Endothelial cell of umbilical vein (primary cell): ENCODE measurements around the gene SIRPA. TPM values are rescaled to one million over a fixed set of nuclear protein-coding genes. Genes with fewer than 3 reads are reported as not detected.
A peak's percentile ranks its signal among the peaks of the same experiment; 100 is the strongest.
"Not testable (repeated sequence)": the region's sequence is repeated elsewhere in the genome, so short reads cannot be mapped to it uniquely, and the experiment has no call there.

Experiments
- BruUV-seq: library from RNA; stranded (reverse); fragments of 400-500 nt; replicated peaks from 2 replicates; lab custom pipeline; 2021; lab: Mats Ljungman, UMichigan
- CTCF ChIA-PET: fragments of 300-600, 350-600 bp; sonication (Branson Sonifier 250); formaldehyde crosslinking; loops from one replicate; lab custom pipeline; 2021; ENCODE audit warnings: antibody characterized with exemption, inconsistent platforms; lab: Charles Lee
- POLR2A ChIA-PET: fragments of 300-600, 350-600 bp; sonication (Branson Sonifier 250); formaldehyde crosslinking; loops from one replicate; lab custom pipeline; 2021; ENCODE audit warnings: antibody characterized with exemption, inconsistent platforms; lab: Charles Lee
- DNase-seq: peaks from one replicate; pipeline ENCODE4 v3.0.0-alpha.2; 2011; ENCODE audit warnings: low read depth, low spot score
- FAIRE-seq: peaks from 2 replicates; lab custom pipeline; 2011; peaks lifted over from hg19 to GRCh38; lab: Jason Lieb, UNC
- H2AFZ ChIP-seq: 2 replicates; pipeline ENCODE4 v1.6.0; 2012; ENCODE audit warnings: low read depth, low read length, control low read depth, inconsistent platforms
- H3K27ac ChIP-seq: 2 replicates; pipeline ENCODE4 v1.5.1; 2011; ENCODE audit warnings: low read depth, mild to moderate bottlenecking, control low read depth, low read length, moderate library complexity; ENCODE audit not compliant: insufficient read depth
- H3K27me3 ChIP-seq, 2 experiments: 2 replicates each; pipeline versions ENCODE4 v1.6.0 to v1.6.1; 2011; ENCODE audit warnings: low read length in 2 of 2, mixed read lengths in 1 of 2; ENCODE audit not compliant: control insufficient read depth in 2 of 2, insufficient read depth in 2 of 2
- H3K36me3 ChIP-seq, 2 experiments: 2 replicates in 1 of 2; 3 replicates in 1 of 2; pipeline ENCODE4 v1.5.1; 2011; ENCODE audit warnings: low read length in 2 of 2, mild to moderate bottlenecking in 1 of 2, moderate library complexity in 1 of 2; ENCODE audit not compliant: control insufficient read depth in 2 of 2, insufficient read depth in 2 of 2; ENCODE audit errors: extremely low read depth in 1 of 2
- H3K4me1 ChIP-seq: 3 replicates; pipeline ENCODE4 v1.5.1; 2011; ENCODE audit warnings: mild to moderate bottlenecking, low read length; ENCODE audit not compliant: control insufficient read depth, insufficient read depth; ENCODE audit errors: extremely low read depth
- H3K4me2 ChIP-seq: 2 replicates; pipeline ENCODE4 v1.6.1; 2011; ENCODE audit warnings: low read length, control low read depth, mixed read lengths; ENCODE audit not compliant: insufficient read depth
- H3K4me3 ChIP-seq, 3 experiments: fragments of 200-600 bp in 1 of 3; sonication (generic), shearing (Covaris generic) in 1 of 3; replicated peaks in 1 of 3; 2 replicates each; pipeline ENCODE4 v1.5.1; 2011 to 2016; ENCODE audit warnings: control low read depth in 3 of 3, low read length in 3 of 3, mild to moderate bottlenecking in 2 of 3, inconsistent platforms in 1 of 3, low read depth in 1 of 3, moderate library complexity in 1 of 3; ENCODE audit not compliant: insufficient read depth in 1 of 3
- H3K79me2 ChIP-seq: 2 replicates; pipeline ENCODE4 v1.6.0; 2012; ENCODE audit warnings: low read length, inconsistent platforms; ENCODE audit not compliant: control insufficient read depth, insufficient read depth
- H3K9ac ChIP-seq: replicated peaks from 2 replicates; pipeline ENCODE3; 2011; ENCODE audit warnings: low read length, control low read depth; ENCODE audit not compliant: insufficient read depth; ENCODE audit errors: extremely low read depth
- H3K9me1 ChIP-seq: replicated peaks from 3 replicates; pipeline ENCODE4 v1.6.0; 2011; ENCODE audit warnings: mild to moderate bottlenecking, low read length; ENCODE audit not compliant: control insufficient read depth, insufficient read depth; ENCODE audit errors: extremely low read depth
- H3K9me3 ChIP-seq: replicated peaks from 2 replicates; pipeline ENCODE4 v1.5.1; 2012; ENCODE audit warnings: low read length, inconsistent platforms; ENCODE audit not compliant: control insufficient read depth, insufficient read depth
- H4K20me1 ChIP-seq: replicated peaks from 2 replicates; pipeline ENCODE3; 2011; ENCODE audit warnings: mild to moderate bottlenecking, low read length; ENCODE audit not compliant: control insufficient read depth, insufficient read depth; ENCODE audit errors: extremely low read depth
- EZH2 ChIP-seq: IDR thresholded peaks from 2 replicates; pipeline ENCODE4 v1.6.1; 2012; ENCODE audit warnings: borderline replicate concordance, low read depth, mild to moderate bottlenecking, moderate library complexity, low read length, inconsistent platforms; ENCODE audit not compliant: severe bottlenecking
- FOS ChIP-seq: IDR thresholded peaks from 2 replicates; pipeline ENCODE4 v1.6.1; 2011; ENCODE audit warnings: mild to moderate bottlenecking, low read length, moderate library complexity, borderline replicate concordance; ENCODE audit not compliant: insufficient read depth
- GATA2 ChIP-seq: IDR thresholded peaks from 2 replicates; pipeline ENCODE4 v1.7.0; 2011; ENCODE audit warnings: low read depth, mild to moderate bottlenecking, moderate library complexity, mixed read lengths, low read length; ENCODE audit not compliant: insufficient read length, insufficient read depth
- JUN ChIP-seq: IDR thresholded peaks from 2 replicates; pipeline ENCODE4 v1.6.1; 2011; ENCODE audit warnings: borderline replicate concordance, low read depth; ENCODE audit not compliant: insufficient read length, insufficient read depth
- MYC ChIP-seq: IDR thresholded peaks from one replicate; pipeline ENCODE4 v1.6.1; 2011; ENCODE audit warnings: mild to moderate bottlenecking, low read depth, low read length
- POLR2A ChIP-seq: IDR thresholded peaks from 2 replicates; pipeline ENCODE4 v1.6.1; 2012; ENCODE audit warnings: low read depth, mild to moderate bottlenecking, control low read depth, low read length
- POLR2AphosphoS5 ChIP-seq: IDR thresholded peaks from 2 replicates; pipeline ENCODE4 v1.6.1; 2012; ENCODE audit warnings: low read depth, mild to moderate bottlenecking, control low read depth, low read length, moderate library complexity; ENCODE audit not compliant: insufficient read depth
- dilution Hi-C: fragments of 300-500 bp; cut with MboI; formaldehyde crosslinking; loops from one replicate; pipeline ENCODE4 v1.15.0; 2019; ENCODE audit warnings: low sequenced_read_pairs; ENCODE audit not compliant: extremely low pct_ligation_motif_present
- intact Hi-C: fragments of 100-400 bp; cut with micrococcal nuclease; formaldehyde crosslinking; loops from one replicate; pipeline ENCODE4 v1.10.0; 2022
- polyA plus RNA-seq, 4 experiments: library from polyadenylated mRNA; depleted of rRNA in 3 of 4; stranded (reverse) in 3 of 4; unstranded in 1 of 4; fragments of >200 nt; gene quantifications; 2 replicates each; pipeline versions ENCODE4 v1.2.1 to v1.2.3, GENCODE V29; 2011 to 2012; ENCODE audit warnings: missing spikeins in 1 of 4
- total RNA-seq: library from RNA; stranded (reverse); gene quantifications from 2 replicates; pipeline ENCODE4 v1.2.3, GENCODE V29; 2021
- TF ChIP-seq, protein P1 (sequence below), 2 donors: IDR thresholded peaks; 1 replicate in 1 of 2; 2 replicates in 1 of 2; pipeline ENCODE4 v1.5.1; 2011; ENCODE audit warnings: low read length in 2 of 2, mild to moderate bottlenecking in 2 of 2, moderate library complexity in 2 of 2, control low read depth in 1 of 2, inconsistent platforms in 1 of 2, low read depth in 1 of 2; ENCODE audit not compliant: insufficient read depth in 1 of 2; ENCODE audit errors: extremely low read depth in 1 of 2
- TF ChIP-seq, protein P2 (sequence below): IDR thresholded peaks from 2 replicates; pipeline ENCODE4 v1.6.1; 2011; ENCODE audit not compliant: insufficient read depth, insufficient read length

SIRPA gene
- total and polyA plus RNA-seq, 2 donors (not counting 3 experiments of a cell fraction or from before 2014, with no cell fraction given), result 29.9 to 59.2 TPM

DNA sequence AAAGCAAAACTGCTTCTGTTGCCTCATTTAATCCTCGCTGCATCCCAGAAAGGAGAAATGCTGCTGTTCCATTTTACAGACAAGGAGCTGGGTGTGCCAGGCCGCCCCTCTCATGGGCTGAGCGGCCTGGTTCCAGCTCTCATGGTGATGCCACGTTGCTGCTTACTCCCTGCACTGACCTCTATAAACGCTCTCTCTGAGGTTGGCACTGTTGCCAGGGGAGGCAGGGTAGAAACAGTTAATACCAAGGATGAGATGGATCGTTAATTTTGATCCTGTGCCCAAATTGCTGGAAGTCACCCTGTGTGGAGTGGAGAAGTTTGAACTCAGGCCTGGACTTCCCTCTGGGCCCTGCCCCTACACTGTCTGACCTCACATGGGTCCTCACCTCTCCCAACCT, 25.6 kb downstream of the SIRPA start:
- no TSS peak for BruUV-seq
- DNase-seq, result no peak
- intact Hi-C loops (no loop called here), dilution Hi-C loops (no loop called here)
- ChIA-PET CTCF (no interaction called here), POLR2A (no interaction called here)
- no peak overlapping the region for H3K27ac ChIP-seq
- H3K9me1 ChIP-seq, result no peaks in the 10 kb centered on the region
- no peaks in the 10 kb centered on the region for H3K27me3 ChIP-seq
- no peaks in the 10 kb centered on the region for H3K4me1 ChIP-seq
- FAIRE-seq, result no peak
- H3K36me3 ChIP-seq, result peaks cover 0 to 10% of the 10 kb centered on the region in 2 experiments
- H4K20me1 ChIP-seq, result no peaks in the 10 kb centered on the region
- H3K9ac ChIP-seq, result no peak overlapping the region
- no peak overlapping the region for H3K4me3 ChIP-seq
- no peak overlapping the region for H3K4me2 ChIP-seq
- no peaks in the 10 kb centered on the region for H3K79me2 ChIP-seq
- no peaks in the 10 kb centered on the region for H3K9me3 ChIP-seq
- no peak overlapping the region for H2AFZ ChIP-seq
- TF ChIP-seq EZH2 (no peak), POLR2AphosphoS5 (no peak), GATA2 (no peak), FOS (no peak), JUN (no peak), MYC (no peak), POLR2A (no peak)
- TF ChIP-seq, protein P1, sequence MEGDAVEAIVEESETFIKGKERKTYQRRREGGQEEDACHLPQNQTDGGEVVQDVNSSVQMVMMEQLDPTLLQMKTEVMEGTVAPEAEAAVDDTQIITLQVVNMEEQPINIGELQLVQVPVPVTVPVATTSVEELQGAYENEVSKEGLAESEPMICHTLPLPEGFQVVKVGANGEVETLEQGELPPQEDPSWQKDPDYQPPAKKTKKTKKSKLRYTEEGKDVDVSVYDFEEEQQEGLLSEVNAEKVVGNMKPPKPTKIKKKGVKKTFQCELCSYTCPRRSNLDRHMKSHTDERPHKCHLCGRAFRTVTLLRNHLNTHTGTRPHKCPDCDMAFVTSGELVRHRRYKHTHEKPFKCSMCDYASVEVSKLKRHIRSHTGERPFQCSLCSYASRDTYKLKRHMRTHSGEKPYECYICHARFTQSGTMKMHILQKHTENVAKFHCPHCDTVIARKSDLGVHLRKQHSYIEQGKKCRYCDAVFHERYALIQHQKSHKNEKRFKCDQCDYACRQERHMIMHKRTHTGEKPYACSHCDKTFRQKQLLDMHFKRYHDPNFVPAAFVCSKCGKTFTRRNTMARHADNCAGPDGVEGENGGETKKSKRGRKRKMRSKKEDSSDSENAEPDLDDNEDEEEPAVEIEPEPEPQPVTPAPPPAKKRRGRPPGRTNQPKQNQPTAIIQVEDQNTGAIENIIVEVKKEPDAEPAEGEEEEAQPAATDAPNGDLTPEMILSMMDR (IDR thresholded peaks at IDR 0.05; ENCODE audit: extremely low read depth in 1 of 2, insufficient read depth in 1 of 2, low read depth in 1 of 2, low read length in 2 of 2), result no peak
- TF ChIP-seq, protein P2, sequence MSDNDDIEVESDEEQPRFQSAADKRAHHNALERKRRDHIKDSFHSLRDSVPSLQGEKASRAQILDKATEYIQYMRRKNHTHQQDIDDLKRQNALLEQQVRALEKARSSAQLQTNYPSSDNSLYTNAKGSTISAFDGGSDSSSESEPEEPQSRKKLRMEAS, result no peak

DNA sequence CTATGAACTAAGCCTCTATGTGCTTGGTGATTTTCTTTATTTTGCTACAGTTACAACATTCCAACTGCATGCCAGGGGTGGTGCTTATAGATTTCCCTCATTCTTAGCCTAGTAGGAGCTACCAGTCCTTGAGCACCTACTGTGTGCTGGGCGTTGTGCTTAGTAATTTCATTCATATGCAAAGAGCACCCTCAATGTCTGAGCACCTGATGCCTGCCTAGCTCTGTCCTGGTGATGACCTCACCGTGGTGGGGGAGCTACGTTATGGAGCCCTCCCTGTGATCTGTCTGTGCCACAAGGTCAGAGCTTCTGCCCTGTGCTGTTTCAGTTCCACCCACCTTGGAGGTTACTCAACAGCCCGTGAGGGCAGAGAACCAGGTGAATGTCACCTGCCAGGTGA, 26.8 kb downstream of the SIRPA start:
- POLR2A ChIA-PET, DNase-seq, H3K79me2 ChIP-seq, H3K36me3 ChIP-seq, H3K27ac ChIP-seq, intact Hi-C loops, FAIRE-seq, H3K9me3 ChIP-seq, H3K4me3 ChIP-seq, H2AFZ ChIP-seq, H3K27me3 ChIP-seq, CTCF ChIA-PET, H3K4me1 ChIP-seq, H3K4me2 ChIP-seq, H4K20me1 ChIP-seq, H3K9me1 ChIP-seq, H3K9ac ChIP-seq, dilution Hi-C loops: not testable (repeated sequence)
- BruUV-seq, result TSS peak; percentile 69
